ENCODE data around the gene SYT14.
"Not testable (repeated sequence)": the region's sequence is repeated elsewhere in the genome, so short reads cannot be mapped to it uniquely, and the experiment has no call there.

The SYT14 gene

DNA sequence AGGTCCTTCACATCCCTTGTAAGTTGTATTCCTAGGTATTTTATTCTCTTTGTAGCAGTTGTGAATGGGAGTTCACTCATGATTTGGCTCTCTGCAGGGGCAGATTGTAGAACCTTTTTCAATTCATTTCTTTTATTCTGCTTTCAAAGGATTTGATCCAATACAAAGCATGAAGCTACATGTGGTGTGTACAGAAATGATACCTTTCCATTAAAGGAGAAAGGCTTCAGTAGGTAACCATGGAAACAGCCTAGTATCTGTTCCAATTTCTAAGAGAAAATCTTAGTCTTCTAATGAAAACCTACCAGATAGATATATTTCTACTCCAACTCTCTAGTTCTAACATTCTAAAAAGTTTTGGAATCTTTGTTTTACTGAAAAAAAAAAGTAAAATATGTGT is 105.0 kb downstream of the SYT14 start:
- DNase-seq = no peak

DNA sequence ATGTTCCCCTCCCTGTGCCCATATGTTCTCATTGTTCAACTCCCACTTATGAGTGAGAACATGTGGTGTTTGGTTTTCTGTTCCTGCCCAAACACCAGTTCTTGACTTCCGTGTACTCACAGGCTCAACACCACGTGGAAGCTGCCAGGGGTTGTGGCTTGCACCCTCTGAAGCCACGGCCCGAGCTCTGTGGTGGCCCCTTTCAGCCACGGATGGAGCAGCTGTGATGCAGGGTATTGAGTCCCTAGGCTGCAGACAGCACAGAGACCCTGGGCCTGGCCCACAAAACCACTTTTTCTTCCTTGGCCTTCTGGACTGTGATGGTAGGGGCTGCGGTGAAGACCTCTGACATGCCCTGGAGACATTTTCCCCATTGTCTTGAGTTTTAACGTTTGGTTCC is 111.6 kb downstream of the SYT14 start:
- DNase-seq = no peak

DNA sequence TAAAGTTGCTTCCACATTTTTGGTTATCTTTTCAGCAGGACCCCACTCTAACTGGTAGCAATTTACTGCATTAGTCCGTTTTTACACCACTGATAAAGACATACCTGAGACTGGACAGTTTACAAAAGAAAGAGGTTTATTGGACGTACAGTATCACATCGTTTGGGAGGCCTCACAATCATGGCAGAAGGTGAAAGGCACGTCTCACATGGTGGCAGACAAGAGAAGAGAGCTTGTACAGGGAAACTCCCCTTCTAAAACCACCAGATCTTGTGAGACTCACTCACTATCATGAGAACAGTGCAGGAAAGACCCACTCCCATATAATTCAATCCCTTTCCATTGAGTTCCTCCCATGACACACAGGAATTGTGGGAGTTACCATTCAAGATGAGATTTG is 112.5 kb downstream of the SYT14 start:
- DNase-seq = not testable (repeated sequence)

DNA sequence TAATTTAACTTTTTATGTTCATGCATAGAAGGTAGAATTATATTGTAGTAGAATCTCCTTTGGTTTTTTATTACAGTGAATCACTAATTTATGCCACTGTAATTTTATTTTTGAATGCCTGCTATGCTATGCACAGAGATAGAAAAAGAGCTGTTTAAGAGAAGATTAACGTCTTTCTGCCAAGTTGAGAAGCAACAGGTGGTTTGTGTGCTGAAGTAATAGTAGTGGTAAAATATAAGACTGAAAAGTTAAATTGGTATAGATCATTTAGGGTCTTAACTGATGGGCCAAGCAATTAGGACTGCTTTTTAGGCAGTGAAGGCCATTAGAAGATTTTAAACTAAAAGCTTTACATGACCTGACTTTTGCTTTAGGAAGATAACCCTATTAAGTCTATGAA is 115.1 kb downstream of the SYT14 start:
- DNase-seq = no peak

DNA sequence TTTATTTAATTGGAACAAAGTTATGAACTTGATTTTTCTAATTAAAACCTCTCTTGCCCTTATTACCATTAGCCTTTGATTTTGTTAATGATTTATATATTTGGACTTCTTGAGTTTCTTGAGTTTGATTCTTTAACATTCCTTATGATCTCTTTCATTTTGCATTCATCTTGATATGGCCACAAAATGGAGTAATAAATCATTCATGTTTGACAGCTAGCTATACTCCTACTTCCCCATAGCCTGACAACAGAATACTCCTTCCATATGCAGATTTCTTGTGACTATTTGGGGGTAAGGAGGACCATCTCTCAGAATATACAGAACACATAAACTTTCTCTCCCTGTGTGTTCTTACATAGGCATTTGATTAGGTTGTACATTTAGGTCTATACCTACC is 119.6 kb downstream of the SYT14 start:
- no peak for DNase-seq

DNA sequence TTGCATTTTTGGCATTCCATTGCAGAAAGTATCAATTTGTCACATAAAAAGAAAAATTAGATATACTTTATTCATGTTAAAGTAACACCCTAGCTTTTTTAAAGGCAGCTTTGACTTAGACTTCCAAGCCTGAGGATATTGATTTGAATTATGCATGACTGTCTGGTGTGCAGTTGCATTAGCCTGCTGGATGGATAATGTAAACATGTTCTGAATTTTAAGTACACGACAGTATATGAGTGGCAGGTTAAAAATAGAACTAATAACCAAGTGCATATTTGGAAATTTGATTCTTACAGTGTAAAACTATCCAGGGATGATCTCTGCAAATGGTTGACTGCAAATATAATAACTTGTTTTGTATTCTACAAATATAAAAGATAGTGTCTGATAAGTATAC is 124.0 kb downstream of the SYT14 start:
- DNase-seq = no peak

DNA sequence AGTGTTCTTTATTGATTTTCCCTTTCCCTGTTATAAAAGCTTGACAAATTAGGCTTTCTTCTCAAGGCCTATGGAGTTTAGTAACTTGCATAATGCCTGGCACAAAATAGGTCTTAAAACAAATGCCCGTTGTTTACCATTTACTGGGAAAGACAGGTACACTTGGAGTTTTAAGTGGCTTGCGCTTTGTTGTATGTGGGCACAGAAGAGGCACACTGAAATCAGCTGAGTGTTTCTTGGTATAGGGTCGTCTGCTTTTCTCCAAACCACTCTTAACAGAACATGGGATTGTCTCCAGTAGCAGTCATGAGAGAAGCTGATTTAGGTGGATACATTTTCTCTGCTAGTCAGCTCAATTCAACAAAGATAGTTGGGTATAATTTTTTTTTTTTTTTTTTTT is 132.5 kb downstream of the SYT14 start:
- no peak for DNase-seq

DNA sequence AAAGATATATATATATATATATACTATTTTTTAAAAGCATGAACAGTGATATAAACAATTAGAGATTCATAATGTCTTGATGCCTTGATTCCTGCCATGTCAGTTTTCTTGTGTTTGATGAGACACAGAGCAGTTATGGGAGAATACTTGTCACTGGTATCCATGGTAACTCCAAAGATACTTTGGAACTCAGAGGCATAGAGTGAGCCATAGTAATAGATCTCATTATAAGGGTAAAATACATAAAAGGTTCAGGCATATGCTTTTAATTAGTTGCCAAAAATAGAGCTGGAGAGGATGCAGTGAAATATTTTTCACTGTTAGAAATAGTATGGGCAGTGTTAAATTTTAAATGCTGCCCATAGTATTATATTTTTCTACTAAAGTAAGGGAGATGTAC is 134.1 kb downstream of the SYT14 start:
- no peak for DNase-seq

DNA sequence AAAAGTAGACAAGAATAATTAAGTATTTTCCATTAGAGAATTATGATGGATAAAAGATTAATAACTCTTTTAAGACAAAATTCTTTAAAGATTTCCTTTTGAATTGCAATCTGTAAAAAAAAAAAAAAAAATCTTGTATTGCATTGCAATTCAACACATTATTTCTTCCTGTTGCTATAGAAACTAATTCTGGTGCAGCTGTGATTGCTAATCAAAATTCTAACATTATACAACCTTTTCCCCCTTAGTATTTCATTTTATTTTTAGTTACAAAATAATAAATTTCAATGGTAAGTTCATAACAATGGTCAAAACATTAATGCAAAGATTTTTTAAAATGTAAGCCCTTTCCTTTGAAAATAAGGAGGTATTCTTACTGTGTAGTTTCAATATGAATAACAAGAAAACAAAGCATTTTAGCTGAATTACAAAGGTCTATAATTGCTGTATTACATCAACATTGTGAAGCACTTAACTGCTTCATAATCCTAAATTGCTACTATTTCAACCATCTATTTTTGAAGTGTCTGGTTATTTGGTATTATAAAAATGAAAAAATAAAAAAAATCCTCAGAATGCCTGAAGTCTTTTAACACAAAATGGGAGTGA is 135.0 kb downstream of the SYT14 start:
- no peak for DNase-seq

DNA sequence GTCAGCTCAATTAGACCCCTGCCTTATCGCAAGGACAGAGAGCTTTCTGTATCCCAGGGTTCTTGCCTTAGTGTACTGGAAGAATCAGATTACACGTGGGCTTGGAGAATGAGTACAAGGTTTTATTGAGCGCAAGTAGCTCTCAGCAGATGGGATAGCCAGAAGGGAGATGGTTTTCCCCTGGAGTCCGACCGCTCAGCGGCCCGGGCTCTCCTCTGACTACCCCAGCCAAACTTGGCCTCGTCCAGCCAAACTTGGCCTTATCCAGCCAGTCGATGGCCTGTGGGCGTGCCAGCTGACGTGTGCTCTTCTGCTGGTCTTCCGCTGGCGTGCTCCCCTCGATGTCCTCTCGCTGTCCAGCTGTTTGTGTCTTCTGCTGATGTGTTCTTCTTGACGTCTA is 136.9 kb downstream of the SYT14 start:
- no peak for DNase-seq

DNA sequence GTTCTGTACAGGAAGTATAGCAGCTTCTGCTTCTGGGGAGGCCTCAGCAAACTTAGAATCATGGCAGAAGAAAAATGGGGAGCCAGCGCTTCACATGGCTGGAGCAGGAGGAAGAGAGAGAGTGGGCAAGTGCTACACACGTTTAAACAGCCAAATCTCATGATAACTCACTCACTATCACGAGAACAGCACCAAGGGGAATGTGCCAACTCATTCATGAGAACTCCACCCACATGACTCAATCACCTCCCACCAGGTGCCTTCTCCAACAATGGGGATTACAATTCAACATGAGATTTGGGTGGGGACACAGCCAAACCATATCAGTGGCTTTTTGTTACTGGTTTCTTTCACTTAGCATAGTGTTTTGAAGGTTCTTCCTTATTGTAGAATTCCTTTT is 138.6 kb downstream of the SYT14 start:
- no peak for DNase-seq

DNA sequence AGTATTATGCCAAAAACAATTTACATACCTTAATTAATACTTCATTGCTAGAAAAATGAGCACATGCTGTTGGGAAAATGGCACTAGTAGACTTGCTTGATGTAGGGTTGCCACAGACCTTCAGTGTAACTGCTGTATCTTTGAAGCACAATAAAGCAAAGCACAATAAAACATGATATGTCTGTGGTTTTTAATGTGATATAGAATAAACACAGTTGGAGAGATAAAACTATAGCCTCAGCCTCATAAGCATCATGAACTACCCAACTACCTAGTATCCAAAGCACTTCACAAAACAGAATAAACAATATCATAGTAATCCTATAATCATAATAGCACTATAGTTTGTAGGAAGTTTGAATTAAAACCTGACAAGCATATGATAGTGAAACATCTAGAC is 143.5 kb downstream of the SYT14 start:
- DNase-seq = no peak

DNA sequence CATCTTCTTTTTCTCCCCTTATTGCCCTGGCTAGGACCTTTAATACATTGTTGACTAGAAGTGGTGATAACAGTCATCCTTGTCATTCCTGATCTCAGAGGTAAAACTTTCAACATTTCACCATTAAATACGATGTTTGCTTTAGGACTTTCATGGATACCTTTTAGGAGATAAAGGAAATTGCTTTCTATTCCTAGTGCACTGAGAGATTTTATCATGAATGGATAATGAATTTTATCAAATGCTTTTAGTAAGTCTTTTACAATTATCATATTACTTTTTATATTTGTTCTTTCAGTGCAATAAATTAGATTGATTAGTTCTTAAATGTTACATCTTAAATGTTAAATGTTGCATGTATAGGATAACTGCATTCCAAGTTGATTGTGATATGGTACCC is 147.3 kb downstream of the SYT14 start:
- no peak for DNase-seq

DNA sequence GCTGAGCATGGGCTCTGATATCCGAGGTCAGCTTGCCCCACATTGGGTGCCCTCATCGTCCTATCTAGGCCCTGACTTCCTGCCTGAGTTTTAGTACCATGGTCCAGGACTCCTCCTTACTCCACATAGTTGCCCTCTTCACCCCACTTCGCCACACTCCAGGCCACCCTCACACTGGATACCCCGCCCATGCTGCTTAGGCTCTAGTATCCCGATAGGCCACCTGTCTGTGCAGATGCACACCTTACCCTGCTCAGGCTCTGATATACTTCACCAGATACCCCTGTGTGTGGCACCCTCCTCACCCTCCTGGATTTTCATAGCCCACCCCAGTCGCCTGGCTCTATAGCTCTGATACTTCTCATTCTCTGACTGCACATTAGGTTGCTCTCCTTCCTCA is 149.0 kb downstream of the SYT14 start:
- DNase-seq = no peak

DNA sequence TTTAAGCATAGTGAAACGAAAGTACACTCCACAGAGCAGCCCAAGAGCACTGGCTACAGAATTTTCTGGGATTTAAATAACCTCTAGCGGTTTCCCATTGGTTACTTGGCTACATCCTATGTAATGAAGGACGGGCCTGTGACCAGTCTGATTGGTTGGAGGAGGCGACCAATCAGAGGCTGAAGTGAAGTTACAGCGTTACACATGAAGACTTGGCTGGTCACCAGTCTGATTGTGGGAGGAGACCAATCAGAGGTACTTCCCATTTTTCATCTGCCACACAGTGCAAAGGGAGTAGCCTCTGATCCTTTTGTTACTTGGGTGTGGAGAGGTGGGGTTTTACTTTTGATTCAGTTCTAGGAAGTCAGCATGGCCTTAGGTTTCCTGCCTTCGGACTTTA is 151.8 kb downstream of the SYT14 start:
- no peak for DNase-seq

DNA sequence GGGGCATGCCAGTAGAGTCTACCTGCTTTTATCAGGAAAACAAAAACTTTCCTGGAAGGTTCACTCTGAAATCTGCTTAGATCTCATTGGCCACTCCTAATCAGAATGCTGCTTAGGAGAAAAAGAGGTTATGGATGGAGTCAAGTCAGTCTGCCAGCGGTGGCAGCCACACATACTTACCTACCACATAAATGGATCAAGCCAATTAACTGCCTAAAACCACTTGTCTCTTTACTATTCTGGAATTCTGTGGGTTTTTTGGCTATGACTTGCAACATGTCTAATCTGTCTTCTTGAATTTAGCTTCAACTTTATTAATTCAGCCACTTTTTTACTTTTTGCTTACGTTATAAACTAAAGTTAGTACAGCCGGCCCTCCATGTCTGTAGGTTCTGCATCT is 154.3 kb downstream of the SYT14 start:
- no peak for DNase-seq

DNA sequence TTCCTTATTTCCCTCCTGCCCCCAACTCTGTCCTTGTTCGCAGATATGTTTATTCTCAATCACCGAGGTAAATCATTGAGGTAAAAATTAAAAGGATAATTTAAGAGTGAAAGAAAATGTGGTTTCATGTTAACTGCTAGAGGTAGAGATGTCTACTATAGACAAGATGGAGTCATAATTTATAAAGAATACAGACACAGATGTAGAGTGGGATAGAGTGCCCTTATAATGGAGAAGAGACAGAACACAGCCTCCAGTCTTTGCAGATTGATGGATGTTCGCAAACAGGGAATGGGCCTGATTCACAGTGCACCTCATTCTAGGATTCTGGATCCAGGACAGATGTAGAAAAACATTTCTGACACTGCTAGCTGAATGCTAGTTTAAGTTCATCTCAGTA is 155.4 kb downstream of the SYT14 start:
- DNase-seq = no peak

DNA sequence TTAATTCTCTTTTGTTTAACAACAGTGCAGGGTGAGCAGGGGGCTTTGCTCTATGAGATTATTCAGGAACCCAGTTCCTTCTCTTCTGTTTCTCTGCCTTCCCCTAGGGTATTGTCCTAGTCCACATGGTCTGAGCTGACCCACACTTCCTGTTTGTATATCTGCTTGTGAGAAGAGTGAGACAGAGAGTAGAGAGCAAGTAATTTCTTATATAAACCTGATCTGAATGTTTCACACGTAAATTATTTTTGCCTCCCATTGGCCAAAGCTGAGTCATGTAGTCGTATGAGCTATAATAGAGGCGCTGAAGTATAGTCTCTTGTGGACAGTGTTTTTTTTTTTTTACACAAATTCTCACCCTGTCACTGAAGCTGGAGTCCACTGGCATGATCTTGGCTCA is 160.3 kb downstream of the SYT14 start:
- no peak for DNase-seq

DNA sequence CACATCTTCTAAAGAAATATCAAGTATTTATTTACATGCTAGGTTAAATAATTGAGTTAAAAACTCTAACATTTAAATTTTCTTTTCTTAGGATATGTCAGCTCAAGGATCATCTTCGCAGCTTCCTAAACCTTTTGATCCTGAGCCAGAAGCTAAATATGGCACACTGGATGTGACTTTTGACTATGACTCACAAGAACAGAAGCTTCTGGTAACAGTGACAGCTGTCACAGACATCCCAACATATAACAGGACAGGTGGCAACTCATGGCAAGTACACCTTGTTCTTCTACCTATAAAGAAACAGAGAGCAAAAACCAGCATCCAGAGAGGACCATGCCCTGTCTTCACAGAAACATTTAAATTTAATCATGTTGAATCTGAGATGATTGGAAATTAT is 161.9 kb downstream of the SYT14 start:
- DNase-seq = no peak

DNA sequence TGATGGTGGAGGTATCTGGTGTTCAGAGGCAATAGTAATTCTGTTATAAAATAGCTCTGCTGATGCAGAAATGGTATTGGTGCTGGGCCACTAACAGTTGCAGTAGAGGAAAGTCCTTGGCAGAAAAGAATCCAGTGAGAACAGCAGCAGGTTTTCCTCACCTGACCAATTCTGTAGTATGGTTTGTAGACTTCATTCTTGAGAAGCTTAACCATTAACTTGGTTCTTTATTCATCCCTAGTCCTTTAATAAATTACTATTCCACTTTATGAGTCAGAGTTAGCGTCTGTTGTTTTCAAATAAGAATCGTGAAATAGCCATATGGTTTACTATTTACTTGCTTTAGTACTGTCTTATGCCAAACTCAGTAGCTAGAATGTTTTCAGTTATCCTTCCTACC is 166.1 kb downstream of the SYT14 start:
- no peak for DNase-seq

DNA sequence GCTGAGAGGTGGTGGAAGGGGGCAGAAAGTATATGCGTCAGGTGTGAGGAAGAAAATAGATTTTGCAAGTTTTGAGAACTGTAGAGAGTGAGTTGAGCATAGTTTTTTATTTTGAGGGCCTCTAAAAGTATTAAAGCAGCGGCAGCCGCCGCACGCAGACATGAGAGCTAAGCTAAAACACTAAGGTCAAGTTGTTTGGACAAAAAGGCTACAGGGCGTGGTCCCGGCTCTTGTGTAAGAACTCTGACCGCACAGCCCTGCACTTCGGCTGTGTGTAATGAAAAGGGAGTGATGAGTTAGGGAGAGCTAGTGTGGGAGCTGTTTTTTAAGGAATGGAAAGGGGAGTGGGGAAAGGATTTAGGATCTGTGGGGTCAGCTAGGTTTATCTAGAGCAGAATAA is 174.9 kb downstream of the SYT14 start:
- DNase-seq = not testable (repeated sequence)

DNA sequence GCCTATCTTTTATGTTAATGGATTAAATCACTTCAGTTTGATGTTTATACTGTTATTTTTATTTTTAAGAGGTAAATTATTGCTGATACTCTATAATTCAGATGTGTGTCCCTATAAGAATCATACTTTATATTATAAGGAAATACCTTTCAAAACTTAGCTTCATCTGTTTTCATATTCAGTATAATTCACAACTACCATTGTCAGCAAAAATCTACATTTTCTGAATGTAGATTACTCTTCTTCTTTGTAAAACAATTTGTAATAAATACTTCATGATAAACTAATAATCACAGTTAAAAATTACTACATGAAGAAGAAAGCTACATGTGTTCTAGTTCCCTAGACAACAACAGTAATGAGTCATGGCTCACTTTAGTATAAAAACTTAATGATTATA is 179.2 kb downstream of the SYT14 start:
- DNase-seq = no peak

DNA sequence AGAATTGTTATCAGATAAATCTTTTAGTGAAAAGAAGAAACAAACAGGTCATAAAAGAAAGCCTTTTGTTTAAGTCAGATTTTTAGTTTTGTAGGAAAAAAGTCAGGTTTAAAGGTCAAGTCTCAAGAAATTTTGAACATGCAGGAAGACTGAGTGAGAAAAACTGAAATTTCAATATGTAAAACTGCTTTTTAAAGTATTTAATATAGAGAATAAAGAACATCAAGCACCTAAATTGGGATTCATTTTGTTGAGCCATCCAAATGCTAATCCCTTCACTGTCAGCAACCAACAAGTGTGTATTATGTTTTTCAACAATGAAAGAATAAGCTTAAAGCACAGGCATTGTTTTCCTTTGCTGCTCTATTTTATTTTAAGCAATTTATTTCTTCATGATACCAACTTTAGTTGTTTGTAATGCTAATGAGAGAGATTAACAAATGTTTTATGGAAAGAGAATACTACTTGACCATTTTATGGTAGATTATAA is 179.7 kb downstream of the SYT14 start:
- DNase-seq = no peak

DNA sequence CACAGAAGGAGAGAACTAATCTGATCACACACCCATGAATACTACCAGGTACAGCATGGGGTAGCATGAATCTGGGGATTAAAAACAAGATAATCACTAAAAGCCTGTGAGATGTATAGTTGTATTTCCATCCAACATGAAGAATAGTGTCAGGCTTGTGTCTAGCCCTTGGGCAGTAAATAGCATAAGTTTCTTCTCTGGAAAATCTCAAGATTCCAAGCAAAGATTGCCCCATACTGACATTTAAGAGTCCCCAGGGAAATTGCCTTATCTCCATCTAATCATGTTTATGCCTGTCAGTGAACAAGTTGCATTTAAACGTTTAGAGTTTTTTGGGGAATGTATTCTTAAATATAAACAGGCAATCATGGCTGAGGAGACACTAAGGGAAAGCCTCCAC is 185.4 kb downstream of the SYT14 start:
- no peak for DNase-seq

DNA sequence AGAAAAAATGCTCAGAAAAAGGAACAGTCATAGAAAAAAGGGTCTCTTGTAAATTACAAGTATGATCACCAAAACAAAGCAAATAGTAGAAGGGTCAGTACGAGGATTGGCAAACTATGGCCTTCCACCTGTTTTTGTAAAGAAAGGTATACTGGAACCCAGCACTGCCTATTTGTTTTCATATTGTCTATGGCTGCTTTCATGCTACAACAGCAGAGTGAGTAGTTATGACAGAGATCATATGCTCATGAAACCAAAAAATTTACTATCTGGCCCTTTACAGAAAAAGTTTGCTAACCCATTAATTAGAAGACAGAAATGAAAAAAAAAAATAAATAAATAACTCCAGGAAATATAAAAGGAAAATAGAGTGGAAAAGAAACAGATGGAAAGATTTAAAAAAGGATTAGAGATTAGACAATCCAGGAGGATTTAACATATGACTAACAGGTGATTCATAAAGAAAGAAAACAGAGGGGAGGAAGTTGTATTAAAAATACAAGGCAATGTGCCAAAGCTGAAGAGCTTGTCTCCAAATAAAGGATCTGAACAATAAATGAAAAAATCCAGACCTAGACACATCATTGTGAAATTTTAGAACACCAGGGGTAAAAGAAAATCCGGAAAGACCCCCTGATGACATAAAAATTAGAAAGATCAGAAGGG is 186.0 kb downstream of the SYT14 start:
- DNase-seq = no peak

Data from CD4-positive, alpha-beta T cell treated with Interleukin-4 for 4 hours (primary cell).